H1 (cell line): ENCODE data around the gene ARHGAP8. TPM values are rescaled to one million over a fixed set of nuclear protein-coding genes. Genes with fewer than 3 reads are reported as not detected.

Experiments used
- CTCF ChIA-PET: fragments of 300-600 bp; sonication (Branson Sonifier 250); formaldehyde crosslinking; loops from one replicate; lab custom pipeline; 2021; ENCODE audit not compliant: partially characterized antibody; lab: Charles Lee
- POLR2A ChIA-PET: fragments of 300-600 bp; sonication (Branson Sonifier 250); formaldehyde crosslinking; loops from one replicate; lab custom pipeline; 2021; ENCODE audit warnings: inconsistent platforms; ENCODE audit not compliant: partially characterized antibody; lab: Charles Lee
- DNase-seq, 2 experiments: peaks; one replicate each; pipeline versions ENCODE4 v3.0.0 to v3.0.0-alpha.2; 2010 to 2022; ENCODE audit warnings: low spot score in 2 of 2, low read depth in 1 of 2, mixed read lengths in 1 of 2
- FAIRE-seq: peaks from 2 replicates; lab custom pipeline; 2011; peaks lifted over from hg19 to GRCh38; lab: Jason Lieb, UNC
- H2AFZ ChIP-seq: 2 replicates; pipeline ENCODE4 v1.8.1; 2012; ENCODE audit warnings: low read length, inconsistent platforms
- H2AK5ac ChIP-seq: 2 replicates; pipeline ENCODE4 v1.6.1; 2013; ENCODE audit warnings: low read depth, low read length
- H2BK120ac ChIP-seq: replicated peaks from 2 replicates; pipeline ENCODE3; 2013; ENCODE audit warnings: low read depth, low read length, inconsistent platforms
- H2BK12ac ChIP-seq: 2 replicates; pipeline ENCODE4 v1.6.1; 2013; ENCODE audit warnings: low read depth, low read length
- H2BK15ac ChIP-seq: 2 replicates; pipeline ENCODE4 v1.6.1; 2013; ENCODE audit warnings: low read length
- H2BK20ac ChIP-seq: 2 replicates; pipeline ENCODE4 v1.6.1; 2013; ENCODE audit warnings: low read length
- H2BK5ac ChIP-seq: 2 replicates; pipeline ENCODE4 v1.6.1; 2013; ENCODE audit warnings: low read depth, low read length
- H3K14ac ChIP-seq: 2 replicates; pipeline ENCODE4 v1.6.1; 2013; ENCODE audit warnings: inconsistent platforms; ENCODE audit not compliant: insufficient read length
- H3K18ac ChIP-seq: 2 replicates; pipeline ENCODE4 v1.6.1; 2013; ENCODE audit warnings: low read length; ENCODE audit errors: extremely low read depth
- H3K23ac ChIP-seq: 2 replicates; pipeline ENCODE4 v1.6.1; 2013; ENCODE audit warnings: inconsistent platforms; ENCODE audit not compliant: insufficient read length
- H3K23me2 ChIP-seq: 2 replicates; pipeline ENCODE4 v1.6.1; 2013; ENCODE audit warnings: low read depth, low read length
- H3K27ac ChIP-seq: 2 replicates; pipeline ENCODE4 v1.6.1; 2011; ENCODE audit warnings: low read depth, low read length, inconsistent platforms
- H3K27me3 ChIP-seq, 4 experiments: replicated peaks in 1 of 4; 1 replicate in 1 of 4; 2 replicates in 3 of 4; pipeline versions ENCODE4 v1.6.1 to v1.8.1; 2011 to 2013; ENCODE audit warnings: low read length in 3 of 4, mild to moderate bottlenecking in 3 of 4, inconsistent platforms in 2 of 4, mixed read lengths in 2 of 4, moderate library complexity in 1 of 4; ENCODE audit not compliant: control insufficient read depth in 3 of 4, insufficient read depth in 3 of 4; ENCODE audit errors: extremely low read depth in 1 of 4
- H3K36me3 ChIP-seq, 4 experiments: 2 replicates each; pipeline versions ENCODE4 v1.6.1 to v1.8.1; 2011 to 2013; ENCODE audit warnings: mild to moderate bottlenecking in 4 of 4, low read length in 3 of 4, moderate library complexity in 2 of 4, control low read depth in 1 of 4, inconsistent platforms in 1 of 4; ENCODE audit not compliant: insufficient read depth in 4 of 4, control insufficient read depth in 2 of 4
- H3K4ac ChIP-seq: replicated peaks from 2 replicates; pipeline ENCODE3; 2013; ENCODE audit warnings: low read length, low read depth, mixed read lengths, inconsistent platforms; ENCODE audit not compliant: insufficient read length
- H3K4me1 ChIP-seq, 4 experiments: replicated peaks in 1 of 4; 1 replicate in 1 of 4; 2 replicates in 3 of 4; pipeline versions ENCODE4 v1.6.1 to v1.8.1; 2011 to 2013; ENCODE audit warnings: low read length in 3 of 4, inconsistent platforms in 2 of 4, mixed read lengths in 1 of 4; ENCODE audit not compliant: insufficient read depth in 4 of 4, control insufficient read depth in 3 of 4
- H3K4me2 ChIP-seq, 2 experiments: 2 replicates each; pipeline versions ENCODE4 v1.6.1 to v1.8.1; 2011 to 2013; ENCODE audit warnings: low read depth in 2 of 2, low read length in 2 of 2, control low read depth in 1 of 2, inconsistent platforms in 1 of 2, mild to moderate bottlenecking in 1 of 2; ENCODE audit not compliant: insufficient read depth in 1 of 2
- H3K4me3 ChIP-seq, 4 experiments: fragments of 200-600, 300-600 bp in 1 of 4; sonication (generic), shearing (Covaris generic), sonication (Bioruptor Twin) in 1 of 4; 2 replicates each; pipeline versions ENCODE4 v1.5.1 to v1.8.1; 2011 to 2016; ENCODE audit warnings: low read length in 4 of 4, low read depth in 3 of 4, control low read depth in 2 of 4, inconsistent platforms in 2 of 4, mild to moderate bottlenecking in 2 of 4, mixed read lengths in 1 of 4, moderate library complexity in 1 of 4; ENCODE audit not compliant: insufficient read depth in 2 of 4; ENCODE audit errors: extremely low read depth in 1 of 4
- H3K56ac ChIP-seq: replicated peaks from 2 replicates; pipeline ENCODE3; 2013; ENCODE audit warnings: low read depth, mild to moderate bottlenecking, mixed read lengths, low read length, inconsistent platforms; ENCODE audit not compliant: insufficient read length
- H3K79me1 ChIP-seq: 2 replicates; pipeline ENCODE4 v1.6.1; 2013; ENCODE audit warnings: low read depth, low read length, control low read depth
- H3K79me2 ChIP-seq, 2 experiments: 2 replicates each; pipeline versions ENCODE4 v1.6.1 to v1.8.1; 2012 to 2013; ENCODE audit warnings: low read length in 2 of 2, mild to moderate bottlenecking in 2 of 2, inconsistent platforms in 1 of 2; ENCODE audit not compliant: insufficient read depth in 2 of 2, control insufficient read depth in 1 of 2
- H3K9ac ChIP-seq, 4 experiments: replicated peaks in 1 of 4; 1 replicate in 1 of 4; 2 replicates in 3 of 4; pipeline versions ENCODE4 v1.6.1 to v1.8.1; 2011 to 2013; ENCODE audit warnings: low read depth in 3 of 4, low read length in 3 of 4, control low read depth in 2 of 4, mild to moderate bottlenecking in 2 of 4, moderate library complexity in 2 of 4, inconsistent platforms in 1 of 4; ENCODE audit errors: extremely low read depth in 1 of 4
- H3K9me3 ChIP-seq, 2 experiments: 2 replicates each; pipeline versions ENCODE4 v1.6.1 to v1.8.1; 2012 to 2013; ENCODE audit warnings: mild to moderate bottlenecking in 2 of 2, moderate library complexity in 2 of 2, control low read depth in 1 of 2, inconsistent platforms in 1 of 2, low read depth in 1 of 2, low read length in 1 of 2, mixed read lengths in 1 of 2; ENCODE audit not compliant: insufficient read depth in 2 of 2
- H4K20me1 ChIP-seq, 2 experiments: replicated peaks in 1 of 2; 2 replicates each; pipeline versions ENCODE3 to v1.8.1; 2011 to 2013; ENCODE audit warnings: inconsistent platforms in 2 of 2, low read length in 2 of 2, mild to moderate bottlenecking in 1 of 2; ENCODE audit not compliant: insufficient read depth in 2 of 2, control insufficient read depth in 1 of 2
- H4K5ac ChIP-seq: 2 replicates; pipeline ENCODE4 v1.6.1; 2013; ENCODE audit warnings: low read length, low read depth, mixed read lengths, inconsistent platforms; ENCODE audit not compliant: insufficient read length
- H4K8ac ChIP-seq: 2 replicates; pipeline ENCODE4 v1.8.0; 2013; ENCODE audit warnings: mild to moderate bottlenecking, moderate library complexity, low read length, inconsistent platforms; ENCODE audit not compliant: insufficient read depth; ENCODE audit errors: extremely low read depth
- H4K91ac ChIP-seq: replicated peaks from 2 replicates; pipeline ENCODE3; 2013; ENCODE audit warnings: low read length, mixed read lengths, inconsistent platforms; ENCODE audit not compliant: insufficient read length
- JUND ChIP-seq: IDR thresholded peaks from 2 replicates; pipeline ENCODE4 v1.6.1; 2011; ENCODE audit warnings: mild to moderate bottlenecking, improper control_type of control experiment, low read length
- POLR2AphosphoS5 ChIP-seq: IDR thresholded peaks from 2 replicates; pipeline ENCODE4 v1.6.1; 2011; ENCODE audit warnings: low read depth, low read length
- WGBS, 2 experiments: shearing (Covaris generic) in 1 of 2; methylation state at CpG; one replicate each; pipeline versions ENCODE4 v1.1.6 to v1.1.7; 2013 to 2015; ENCODE audit warnings: low lambda C conversion rate in 2 of 2, mixed read lengths in 2 of 2, inconsistent platforms in 1 of 2, low coverage in 1 of 2, missing lambda C conversion rate in 1 of 2; ENCODE audit not compliant: insufficient replicate concordance in 2 of 2, insufficient coverage in 1 of 2, insufficient read length in 1 of 2; ENCODE audit errors: extremely low coverage in 1 of 2, missing lambda C conversion rate in 1 of 2; 5-methylcytosine and 5-hydroxymethylcytosine counted together
- polyA plus RNA-seq, 7 experiments: library from polyadenylated mRNA; depleted of rRNA in 3 of 7; stranded (reverse) in 5 of 7; unstranded in 2 of 7; fragments of >200 nt in 5 of 7; fragments of 200-250 nt in 2 of 7; gene quantifications; 1 replicate in 5 of 7; 2 replicates in 1 of 7; 4 replicates in 1 of 7; pipeline versions ENCODE4 v1.2.1 to v1.2.3, GENCODE V29; 2011 to 2013; ENCODE audit warnings: missing spikeins in 2 of 7, mixed read lengths in 2 of 7
- total RNA-seq: library from RNA; stranded (reverse); fragmentation: NEBNext Ultra II Directional; extraction: Animal tissue kit (Norgen Biotek cat#: 25700); gene quantifications from 2 replicates; pipeline ENCODE4 v1.2.1, GENCODE V29; 2021
- TF ChIP-seq, protein P1 (sequence below): IDR thresholded peaks from 2 replicates; pipeline ENCODE4 v1.6.1; 2011; ENCODE audit warnings: low read length, improper control_type of control experiment

The ARHGAP8 gene
- total and polyA plus RNA-seq, 2 of the 8 experiments (the other 6 are each of a cell fraction or from before 2014, with no cell fraction given): 35.6 to 47.7 TPM

DNA sequence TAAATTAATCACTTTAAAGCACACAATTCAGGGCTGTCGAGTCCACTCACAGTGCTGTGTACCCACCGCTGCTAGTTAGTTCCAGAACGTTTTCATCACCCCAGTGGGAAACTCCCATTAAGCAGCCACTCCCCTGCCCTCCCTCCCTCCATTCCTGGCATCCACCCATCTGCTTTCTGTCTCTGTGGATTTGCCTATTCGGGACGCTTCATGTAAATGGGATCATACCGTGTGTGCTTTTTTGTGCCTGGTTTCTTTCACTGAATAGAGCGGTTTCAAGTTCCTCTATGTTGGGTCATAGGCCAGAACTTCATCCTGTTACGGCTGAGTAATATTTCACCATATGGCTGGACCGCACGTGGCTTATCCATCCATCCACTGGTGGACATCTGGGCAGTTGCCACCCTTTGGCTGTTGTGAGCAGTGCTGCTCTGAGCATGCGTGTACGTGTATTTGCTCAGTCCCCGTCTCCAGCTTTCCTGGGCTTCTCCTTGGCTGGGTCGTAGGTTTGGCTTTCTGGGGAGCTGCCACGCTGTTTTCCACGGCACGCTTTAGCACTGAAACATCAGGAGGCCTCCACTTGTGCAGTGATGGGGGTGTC lies 30.1 kb downstream of the ARHGAP8 start:
- DNase-seq (no peak), FAIRE-seq (no peak)
- no peak for TF ChIP-seq POLR2AphosphoS5
- TF ChIP-seq JUND: no peak
- TF ChIP-seq, protein P1, sequence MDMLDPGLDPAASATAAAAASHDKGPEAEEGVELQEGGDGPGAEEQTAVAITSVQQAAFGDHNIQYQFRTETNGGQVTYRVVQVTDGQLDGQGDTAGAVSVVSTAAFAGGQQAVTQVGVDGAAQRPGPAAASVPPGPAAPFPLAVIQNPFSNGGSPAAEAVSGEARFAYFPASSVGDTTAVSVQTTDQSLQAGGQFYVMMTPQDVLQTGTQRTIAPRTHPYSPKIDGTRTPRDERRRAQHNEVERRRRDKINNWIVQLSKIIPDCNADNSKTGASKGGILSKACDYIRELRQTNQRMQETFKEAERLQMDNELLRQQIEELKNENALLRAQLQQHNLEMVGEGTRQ: no peak
- peaks cover 0 to 11% (median 5%) of the 10 kb centered on the region in 4 experiments; a peak in 4 of 7 replicates for H3K4me1 ChIP-seq
- peaks cover 0 to 6% (median 0%) of the 10 kb centered on the region in 4 experiments; a peak in 1 of 8 replicates for H3K36me3 ChIP-seq
- H2BK5ac ChIP-seq: no peak overlapping the region
- CTCF ChIA-PET: interaction anchor here (0.7 kb wide), 1 partner anchor 55 kb away, joined by 3 read pairs; no protein-coding TSS in a partner anchor
- H3K27me3 ChIP-seq: no peaks in the 10 kb centered on the region
- POLR2A ChIA-PET: interaction anchor here (1.2 to 1.9 kb wide), 2 partner anchors 9 kb away, joined by 3 to 5 read pairs; no protein-coding TSS in a partner anchor
- no peak overlapping the region for H4K8ac ChIP-seq
- no peak overlapping the region for H3K4me3 ChIP-seq
- no peak overlapping the region for H2BK12ac ChIP-seq
- H2BK120ac ChIP-seq: no peak overlapping the region
- H2AK5ac ChIP-seq: no peak overlapping the region; the same call in 1 of the 2 replicates
- H3K9me3 ChIP-seq: no peaks in the 10 kb centered on the region
- no peak overlapping the region for H3K9ac ChIP-seq
- H3K14ac ChIP-seq: no peak overlapping the region
- H4K91ac ChIP-seq: no peak overlapping the region
- H4K20me1 ChIP-seq: peaks cover 4 to 5% of the 10 kb centered on the region in 2 experiments
- H3K4me2 ChIP-seq: no peak overlapping the region
- no peak overlapping the region for H3K27ac ChIP-seq
- no peak overlapping the region for H2BK20ac ChIP-seq
- H3K79me2 ChIP-seq: peaks cover 0 to 2% of the 10 kb centered on the region in 2 experiments; a peak in 2 of 4 replicates
- H2AFZ ChIP-seq: no peak overlapping the region
- no peaks in the 10 kb centered on the region for H3K23me2 ChIP-seq
- no peak overlapping the region for H4K5ac ChIP-seq
- H3K4ac ChIP-seq: no peak overlapping the region
- no peak overlapping the region for H3K56ac ChIP-seq
- peaks cover 3% of the 10 kb centered on the region; the same call in 1 of the 2 replicates for H3K79me1 ChIP-seq
- H3K23ac ChIP-seq: no peak overlapping the region
- no peak overlapping the region for H3K18ac ChIP-seq
- WGBS, 2 experiments: 86% methylated on average over 17 of the region's 17 CpGs; no CpG with 5 or more reads in 1 of the 2 experiments
- H2BK15ac ChIP-seq: no peak overlapping the region
